ENCODE measurements around the gene BMPR1B. TPM values are rescaled to one million over a fixed set of nuclear protein-coding genes. Genes with fewer than 3 reads are reported as not detected.
"Not testable (repeated sequence)": the region's sequence is repeated elsewhere in the genome, so short reads cannot be mapped to it uniquely, and the experiment has no call there.

Gene BMPR1B
- polyA plus RNA-seq, 2 of the 4 experiments (the other 2 are of a cell fraction), result 6.4 to 21.2 TPM

- Histone ChIP-seq H3K4me1 (no peaks in the 10 kb centered on the region), H3K4me3 (no peak overlapping the region), H3K4me2 (no peak overlapping the region), H3K27ac (no peak overlapping the region), H3K9me3 (no peaks in the 10 kb centered on the region)
- ATAC-seq (no peak), DNase-seq (ENCODE audit: low read depth in 1 of 2, low spot score in 1 of 2) (no peak), FAIRE-seq (no peak)
- WGBS (ENCODE audit: missing lambda C conversion rate), result 93% methylated on average over 7 of the region's 7 CpGs
- no peak for TF ChIP-seq ESRRA (IDR thresholded peaks at IDR 0.05; ENCODE audit: borderline replicate concordance, low read length)
- TF ChIP-seq RAD21 (conservative IDR thresholded peaks at IDR 0.05 in 1 of 2, IDR thresholded peaks at IDR 0.05 in 1 of 2), result 0 out of 5 replicates have a peak, but pooled peaks have one; percentile 12 to 18
- ChIA-PET CTCF (interaction anchor here (0.9 kb wide), 1 partner anchor 11 kb away, joined by 3 read pairs; no protein-coding TSS in a partner anchor), POLR2A (no interaction called here)
Observed at GRCh38 chr4:95167805-95168204, 410.1 kb downstream of the BMPR1B start.

DNA sequence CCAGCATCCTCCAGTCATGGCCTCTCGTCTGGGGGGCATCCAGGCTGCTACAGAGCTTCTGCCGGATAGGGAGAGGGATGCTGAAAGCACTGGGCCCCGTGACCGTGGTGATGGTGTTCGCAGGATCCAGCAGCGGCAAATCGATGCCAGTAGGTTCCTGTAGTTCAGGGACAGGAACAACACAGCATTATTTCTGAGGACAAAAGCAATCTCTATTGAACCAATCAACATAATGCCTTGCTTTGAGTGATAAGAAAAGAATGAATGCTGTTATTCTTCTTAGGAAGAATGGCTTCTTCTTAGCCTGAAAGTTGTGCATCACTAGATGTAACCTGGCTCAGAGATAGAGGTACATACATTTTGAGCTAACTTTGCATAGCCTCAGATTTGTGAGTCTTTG, 412.4 kb downstream of the BMPR1B start:
- H3K4me2 ChIP-seq, result no peak overlapping the region
- no peak overlapping the region for H3K27ac ChIP-seq
- no peak for TF ChIP-seq POLR2AphosphoS2 (conservative IDR thresholded peaks at IDR 0.05; ENCODE audit: low read length)
- DNase-seq (ENCODE audit: low read depth in 1 of 2, low spot score in 1 of 2), result no peak
- 92% methylated on average over 7 of the region's 7 CpGs for WGBS (ENCODE audit: missing lambda C conversion rate)
- no peaks in the 10 kb centered on the region for H3K9me3 ChIP-seq
- no peaks in the 10 kb centered on the region for H3K4me1 ChIP-seq
- ChIA-PET POLR2A (no interaction called here), CTCF (interaction anchor here (1.9 kb wide), 1 partner anchor 34 kb away, joined by 5 read pairs; no protein-coding TSS in a partner anchor)
- no peak; a peak in 1 of 6 replicates for ATAC-seq
- no peak overlapping the region for H3K4me3 ChIP-seq
- FAIRE-seq, result no peak

- H3K4me1 ChIP-seq; DNase-seq (ENCODE audit: low read depth in 1 of 2, low spot score in 1 of 2); POLR2A ChIA-PET; H3K27ac ChIP-seq; H3K4me2 ChIP-seq; FAIRE-seq; CTCF ChIA-PET; H3K9me3 ChIP-seq; H3K4me3 ChIP-seq; ATAC-seq: not testable (repeated sequence)
- 73% methylated on average over 1 of the region's 3 CpGs for WGBS (ENCODE audit: missing lambda C conversion rate)
Observed at GRCh38 chr4:95171377-95171776, 413.6 kb downstream of the BMPR1B start.

- no peaks in the 10 kb centered on the region for H3K4me1 ChIP-seq
- 79% methylated on average over 2 of the region's 2 CpGs for WGBS (ENCODE audit: missing lambda C conversion rate)
- no peaks in the 10 kb centered on the region for H3K9me3 ChIP-seq
- no peak overlapping the region for H3K27ac ChIP-seq
- POLR2A ChIA-PET, result no interaction called here
- DNase-seq (ENCODE audit: low read depth in 1 of 2, low spot score in 1 of 2), result no peak
- H3K4me3 ChIP-seq, result no peak overlapping the region
- FAIRE-seq, result no peak
- no peak overlapping the region for H3K4me2 ChIP-seq
- ATAC-seq, result no peak
- CTCF ChIA-PET, result no interaction called here
- no peak for TF ChIP-seq PHF8 (IDR thresholded peaks at IDR 0.05; ENCODE audit: borderline replicate concordance, low read depth)
- TF ChIP-seq CHD2 (IDR thresholded peaks at IDR 0.05; ENCODE audit: low read length, partially characterized antibody), result no peak
- no peak for TF ChIP-seq RCOR1 (IDR thresholded peaks at IDR 0.05; ENCODE audit: low read depth, low read length)
- no peak for TF ChIP-seq HOXB13 (CRISPR knock-in tag; IDR thresholded peaks at IDR 0.05; ENCODE audit: low read depth)
- no peak for TF ChIP-seq BCL3 (IDR thresholded peaks at IDR 0.05)
- TF ChIP-seq TFCP2L1 (CRISPR knock-in tag; IDR thresholded peaks at IDR 0.05), result no peak
- TF ChIP-seq RAD21 (conservative IDR thresholded peaks at IDR 0.05 in 1 of 2, IDR thresholded peaks at IDR 0.05 in 1 of 2), result no peak
- TF ChIP-seq EP300 (IDR thresholded peaks at IDR 0.05), result no peak
- no peak for TF ChIP-seq EHF (CRISPR knock-in tag; IDR thresholded peaks at IDR 0.05)
- no peak for TF ChIP-seq HDAC2 (IDR thresholded peaks at IDR 0.05)
- no peak for TF ChIP-seq MAFK (IDR thresholded peaks at IDR 0.05; ENCODE audit: partially characterized antibody)
- TF ChIP-seq ZFP36 (IDR thresholded peaks at IDR 0.05; ENCODE audit: borderline replicate concordance, partially characterized antibody), result no peak
- TF ChIP-seq, protein P1, sequence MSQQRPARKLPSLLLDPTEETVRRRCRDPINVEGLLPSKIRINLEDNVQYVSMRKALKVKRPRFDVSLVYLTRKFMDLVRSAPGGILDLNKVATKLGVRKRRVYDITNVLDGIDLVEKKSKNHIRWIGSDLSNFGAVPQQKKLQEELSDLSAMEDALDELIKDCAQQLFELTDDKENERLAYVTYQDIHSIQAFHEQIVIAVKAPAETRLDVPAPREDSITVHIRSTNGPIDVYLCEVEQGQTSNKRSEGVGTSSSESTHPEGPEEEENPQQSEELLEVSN (IDR thresholded peaks at IDR 0.05; ENCODE audit: borderline replicate concordance, low read depth), result no peak
- no peak for TF ChIP-seq KDM5A (IDR thresholded peaks at IDR 0.05)
- TF ChIP-seq JUN (IDR thresholded peaks at IDR 0.05), result no peak
- TF ChIP-seq KDM1A (IDR thresholded peaks at IDR 0.05; ENCODE audit: low read depth), result no peak
- TF ChIP-seq CBX8 (IDR thresholded peaks at IDR 0.05), result no peak
- TF ChIP-seq RNF2 (IDR thresholded peaks at IDR 0.05; ENCODE audit: borderline replicate concordance, low read depth), result no peak
Observed at GRCh38 chr4:95178938-95179337, 421.2 kb downstream of the BMPR1B start.
